GM18505 (cell line): ENCODE data around the gene FOXD4L6.
"Not testable (repeated sequence)": the region's sequence is repeated elsewhere in the genome, so short reads cannot be mapped to it uniquely, and the experiment has no call there.

Experiments used
- ATAC-seq: cut with Tn5 transposase; IDR thresholded peaks from one replicate; pipeline ENCODE4 v1.9.1; 2021; ENCODE audit not compliant: unreplicated experiment

FOXD4L6 gene

DNA sequence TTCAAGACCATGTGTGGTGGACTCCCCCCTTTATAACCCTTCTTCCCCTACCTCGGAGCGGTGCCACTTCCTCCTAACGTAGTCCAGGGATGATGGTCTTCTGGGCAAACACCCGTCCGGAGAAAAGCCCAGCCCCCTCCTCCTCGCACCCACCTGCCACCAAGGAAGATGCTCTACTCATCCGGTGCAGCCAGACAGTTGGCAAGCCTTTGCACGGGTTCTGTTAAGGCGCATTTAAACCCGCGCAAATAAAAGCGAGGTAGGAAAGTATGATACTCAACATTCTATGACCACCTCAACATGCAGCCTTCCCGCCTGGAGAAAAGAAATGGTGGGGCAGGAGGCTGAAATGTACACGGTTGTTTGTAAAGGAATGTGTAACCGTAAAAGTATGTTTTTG, at the start of gene FOXD4L6:
TSS of gene FOXD4L6 (minus strand) at position 101 of the 400 bp plus-strand sequence. CDS start 298 bp downstream, outside the sequence.
- ATAC-seq, result not testable (repeated sequence)

DNA sequence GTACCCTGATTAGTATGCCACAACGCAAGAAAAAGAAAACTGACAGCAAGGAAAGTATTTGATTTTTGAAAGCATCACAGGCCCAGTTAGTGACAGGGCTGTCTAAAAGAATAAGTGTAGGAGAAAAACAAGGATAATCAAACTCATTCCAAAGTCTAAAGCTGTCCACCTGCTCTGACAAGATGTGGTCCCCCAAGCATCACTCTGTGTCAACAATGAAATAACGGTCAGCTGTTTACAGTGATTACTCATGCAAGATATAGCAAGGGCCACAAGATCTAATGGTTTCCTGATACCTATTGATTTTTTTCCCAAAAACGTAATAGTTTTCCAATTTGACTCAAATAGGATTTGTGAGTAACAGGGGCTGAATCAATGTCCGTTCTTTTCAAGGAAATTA, 46.5 kb upstream of the FOXD4L6 start:
- not testable (repeated sequence) for ATAC-seq

DNA sequence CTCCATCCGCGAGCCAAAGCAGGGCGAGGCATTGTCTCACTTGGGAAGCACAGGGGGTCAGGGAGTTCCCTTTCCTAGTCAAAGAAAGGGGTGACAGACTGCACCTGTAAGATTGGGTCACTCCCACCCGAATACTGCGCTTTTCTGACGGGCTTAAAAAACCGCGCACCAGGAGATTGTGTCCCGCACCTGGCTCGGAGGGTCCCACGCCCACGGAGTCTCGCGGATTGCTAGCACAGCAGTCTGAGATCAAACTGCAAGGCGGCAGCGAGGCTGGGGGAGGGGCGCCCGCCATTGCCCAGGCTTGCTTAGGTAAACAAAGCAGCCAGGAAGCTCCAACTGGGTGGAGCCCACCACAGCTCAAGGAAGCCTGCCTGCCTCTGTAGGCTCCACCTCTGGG, 21.6 kb upstream of the FOXD4L6 start:
- ATAC-seq, result not testable (repeated sequence)

DNA sequence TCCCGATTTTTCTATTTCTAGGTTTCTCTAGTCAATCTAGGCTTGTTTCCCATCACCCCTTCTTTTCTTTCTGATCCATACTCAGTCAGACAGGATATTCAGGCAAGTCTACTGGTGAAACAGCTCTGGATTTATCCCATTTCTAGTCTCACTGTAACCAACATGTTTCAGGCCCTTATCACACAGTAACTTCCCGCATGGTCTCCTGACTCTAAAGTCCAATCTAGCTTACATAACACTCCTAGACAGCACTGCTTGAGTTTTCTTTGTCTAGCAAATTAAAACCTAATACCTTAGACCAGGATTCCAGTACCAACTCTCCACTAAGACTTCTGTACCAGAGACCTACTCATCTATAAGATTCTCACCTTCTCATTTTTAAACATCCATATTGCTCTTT, 13.4 kb upstream of the FOXD4L6 start:
- not testable (repeated sequence) for ATAC-seq

DNA sequence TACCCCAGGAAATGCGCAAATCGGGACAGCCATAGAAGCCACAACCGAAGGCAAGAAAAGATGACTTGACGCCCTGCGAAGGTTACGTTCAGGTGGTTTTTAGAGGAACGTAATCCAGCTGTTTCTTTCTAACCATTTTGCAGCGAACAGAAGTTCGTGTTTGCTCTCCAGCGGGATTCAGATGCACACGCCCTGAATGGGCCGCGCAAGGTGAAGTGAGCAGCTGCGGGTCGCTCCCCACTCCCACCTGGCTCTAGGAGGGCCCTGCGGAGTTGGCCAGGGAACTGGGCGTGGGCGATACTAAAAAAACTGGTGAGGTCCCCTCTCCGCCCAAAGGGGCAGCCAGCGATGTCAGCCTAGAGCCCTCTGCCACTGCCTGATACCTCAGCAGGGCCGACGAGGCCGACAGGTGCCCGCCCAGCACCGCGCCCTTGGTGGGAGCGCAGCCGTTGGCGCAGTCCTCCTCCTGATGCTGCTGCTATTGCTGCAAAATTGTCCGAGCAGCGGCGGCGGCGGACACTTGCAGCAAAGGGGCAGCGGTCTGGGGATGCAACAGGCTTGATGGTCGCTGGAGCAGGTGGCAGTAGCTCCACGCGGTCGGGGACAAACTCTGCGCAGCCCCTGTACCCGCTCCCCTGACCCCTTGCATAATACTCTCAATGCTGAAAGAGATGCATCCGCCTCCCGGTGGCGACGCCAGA, 1.6 kb downstream of the FOXD4L6 start:
- not testable (repeated sequence) for ATAC-seq

DNA sequence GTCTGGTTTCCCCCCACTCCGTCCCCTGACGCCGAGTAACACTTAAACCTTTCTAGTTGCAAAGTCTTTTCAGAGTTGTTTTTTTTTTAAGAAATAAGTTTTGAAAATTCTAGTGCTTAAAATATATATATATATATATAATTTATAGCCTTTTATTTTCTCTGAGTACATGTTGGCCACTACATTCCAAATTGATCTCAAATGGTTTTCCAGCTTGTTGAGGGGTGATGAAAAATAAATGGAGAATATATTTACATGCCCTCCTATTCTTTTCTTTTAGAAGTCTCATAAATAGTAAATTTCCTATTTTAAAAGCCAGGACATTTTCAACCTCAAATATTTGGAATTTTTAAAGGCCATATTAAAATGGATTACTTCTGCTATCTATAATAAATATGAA, 2.5 kb downstream of the FOXD4L6 start:
- not testable (repeated sequence) for ATAC-seq

DNA sequence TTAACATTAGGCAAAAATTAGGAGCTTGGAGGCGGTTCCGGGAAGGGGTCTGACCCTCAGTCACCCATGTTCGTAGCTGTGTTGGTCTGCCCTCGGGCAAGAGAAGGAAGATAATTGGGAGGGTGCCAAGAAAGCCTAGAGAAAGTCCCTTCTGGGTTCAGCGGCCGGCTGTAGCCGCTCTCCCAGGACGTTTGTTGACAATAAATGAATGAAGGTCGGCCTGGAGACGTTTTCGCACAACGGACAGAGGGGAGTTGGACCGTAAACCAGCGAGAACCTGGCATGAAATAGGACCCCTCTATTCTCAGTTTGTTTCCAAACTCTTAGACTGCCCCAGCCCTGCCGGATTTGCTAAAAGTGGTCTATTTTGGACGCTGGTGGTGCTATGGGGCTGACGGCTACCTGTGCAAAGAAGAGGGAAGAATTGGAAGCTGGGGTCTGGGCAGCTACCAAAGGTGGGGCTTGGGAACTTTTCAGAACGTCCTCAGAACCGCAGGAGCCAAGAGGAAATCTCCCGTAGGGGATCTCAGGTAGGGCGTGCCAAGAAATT, 3.3 kb downstream of the FOXD4L6 start:
- not testable (repeated sequence) for ATAC-seq

DNA sequence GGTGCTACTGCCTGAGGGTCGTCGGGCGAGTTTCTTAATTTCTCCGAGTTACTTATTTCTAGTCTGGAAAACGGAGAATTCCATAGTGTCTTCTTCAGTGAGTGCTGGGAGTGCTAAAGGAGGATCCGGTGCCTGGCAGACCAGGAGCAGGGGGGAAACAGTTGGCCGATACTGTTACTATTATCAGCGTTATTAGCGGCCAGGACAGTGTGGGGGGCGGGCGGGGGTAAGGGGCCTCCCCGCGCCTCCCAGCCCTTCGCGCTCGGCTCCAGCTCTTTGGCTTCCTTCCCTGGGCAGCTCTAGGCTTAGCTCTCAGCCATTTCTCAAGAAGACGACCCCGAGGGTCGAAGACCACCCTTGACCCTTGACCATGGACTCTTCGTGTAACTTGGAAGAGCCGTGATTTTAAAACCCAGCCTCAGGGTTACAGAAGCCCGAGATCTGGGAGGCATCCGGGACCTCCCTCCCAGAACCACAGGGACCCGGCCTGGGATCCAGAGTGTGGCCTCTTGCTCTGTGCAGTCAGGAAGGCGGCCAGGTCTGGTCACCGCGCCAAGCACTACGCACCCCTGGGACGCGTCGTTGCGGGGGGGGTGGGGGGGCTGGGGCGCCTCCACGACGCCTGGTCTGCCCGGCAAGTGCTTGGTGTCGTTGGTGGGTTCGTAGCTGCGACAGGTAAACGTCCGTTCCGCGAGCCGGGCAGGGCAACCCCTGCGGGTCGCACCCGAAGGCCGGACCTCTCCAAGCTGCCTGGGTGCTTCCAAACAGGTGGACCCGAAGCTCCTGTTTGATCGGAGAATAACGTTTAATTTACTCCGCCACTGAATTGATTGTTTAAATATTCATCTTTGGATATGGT, 4.0 kb downstream of the FOXD4L6 start:
- not testable (repeated sequence) for ATAC-seq

DNA sequence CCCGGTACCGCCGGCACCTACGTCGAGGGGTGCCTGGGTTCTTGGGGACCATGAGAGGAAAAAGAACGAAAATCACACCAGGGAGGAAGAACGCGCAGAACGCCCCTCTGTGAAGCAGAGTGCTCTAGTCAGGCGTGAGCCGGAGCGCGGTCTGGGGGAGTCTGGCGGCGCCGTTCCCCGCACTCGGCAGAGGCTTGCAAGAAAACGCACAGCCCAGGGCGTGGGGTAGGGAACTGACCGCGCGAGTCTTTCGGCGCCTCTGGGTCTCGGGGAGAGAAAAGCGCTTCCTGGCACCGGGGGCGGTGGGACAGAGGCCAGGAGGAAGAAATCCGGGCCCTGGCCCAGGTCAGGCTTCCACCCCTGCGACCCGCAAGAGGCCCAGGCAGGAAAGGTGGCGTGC, 4.7 kb downstream of the FOXD4L6 start:
- ATAC-seq, result not testable (repeated sequence)

DNA sequence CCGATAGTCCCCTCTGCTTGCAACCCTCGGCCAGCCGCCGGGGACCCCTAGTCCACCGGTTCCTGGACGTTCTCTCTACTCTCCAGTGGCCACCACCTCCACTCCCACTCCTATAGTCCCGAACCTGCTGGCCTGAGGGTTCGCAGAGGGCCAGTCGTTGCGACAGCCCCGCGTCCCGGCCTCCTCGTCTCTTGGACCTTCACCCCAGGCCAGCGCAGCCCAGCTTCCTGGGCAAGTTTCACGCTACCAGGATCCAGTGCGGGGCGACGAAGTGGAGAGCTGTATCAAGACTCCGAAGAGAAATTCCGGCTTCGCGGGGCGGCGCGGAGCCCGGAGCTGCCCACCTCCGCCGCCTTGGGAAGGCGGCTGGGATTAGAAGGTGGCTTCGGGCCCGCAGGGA, 5.1 kb downstream of the FOXD4L6 start:
- not testable (repeated sequence) for ATAC-seq

DNA sequence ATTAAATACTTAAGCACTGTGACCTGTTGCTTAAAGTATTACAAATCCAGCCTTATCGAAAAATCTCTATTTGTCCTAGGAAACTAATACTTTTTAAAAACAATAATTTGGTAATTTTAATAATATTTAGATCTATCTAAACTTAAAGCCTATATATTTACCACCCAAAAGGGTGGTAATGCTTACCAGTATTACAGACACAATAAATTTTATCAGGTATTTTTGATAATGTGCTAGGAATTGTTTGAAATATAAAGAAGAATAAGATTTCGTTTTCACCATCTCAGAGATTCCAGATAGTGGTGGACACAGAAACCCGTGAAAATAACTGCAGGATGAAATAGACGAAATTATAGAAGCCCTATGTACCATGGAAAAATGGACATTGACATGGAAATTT, 7.8 kb downstream of the FOXD4L6 start:
- not testable (repeated sequence) for ATAC-seq

DNA sequence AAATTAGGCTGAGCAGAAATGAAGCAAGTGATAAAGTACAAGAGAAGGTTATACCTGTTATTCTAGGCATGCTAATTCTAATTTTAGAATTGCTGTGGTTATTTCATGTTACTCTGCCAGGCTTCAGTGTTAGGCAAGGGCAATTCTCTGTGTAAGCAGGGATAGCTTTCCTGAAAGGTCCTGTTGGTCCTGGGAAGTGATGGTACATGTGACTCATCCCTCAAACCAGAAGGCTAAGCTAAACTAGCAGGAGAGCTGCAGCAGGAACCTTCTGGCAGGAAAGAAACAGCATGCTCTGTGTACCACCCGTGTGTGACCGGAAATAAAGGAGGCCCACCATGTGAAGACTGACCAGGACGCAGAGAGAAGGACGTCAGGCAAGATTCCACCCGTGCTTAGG, 8.8 kb downstream of the FOXD4L6 start:
- not testable (repeated sequence) for ATAC-seq

DNA sequence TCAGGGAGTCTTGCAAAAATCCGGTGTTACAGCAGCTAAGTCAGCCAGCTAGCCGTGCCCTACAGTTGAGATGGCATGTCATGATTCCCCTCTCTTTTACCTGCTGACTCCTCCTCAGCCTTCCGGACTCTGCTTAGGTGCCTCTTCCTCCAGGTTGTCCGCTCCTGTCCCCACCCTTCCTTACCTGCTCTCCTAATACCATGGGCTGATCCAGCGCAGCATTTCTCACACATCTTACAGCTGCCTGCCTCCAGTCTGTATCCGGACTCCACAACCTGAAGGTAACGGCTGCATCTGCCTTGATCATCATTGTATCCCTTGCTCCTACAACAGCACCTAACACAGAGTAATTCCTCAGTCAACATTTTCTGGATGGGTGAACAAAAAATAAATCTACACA, 9.2 kb downstream of the FOXD4L6 start:
- not testable (repeated sequence) for ATAC-seq

DNA sequence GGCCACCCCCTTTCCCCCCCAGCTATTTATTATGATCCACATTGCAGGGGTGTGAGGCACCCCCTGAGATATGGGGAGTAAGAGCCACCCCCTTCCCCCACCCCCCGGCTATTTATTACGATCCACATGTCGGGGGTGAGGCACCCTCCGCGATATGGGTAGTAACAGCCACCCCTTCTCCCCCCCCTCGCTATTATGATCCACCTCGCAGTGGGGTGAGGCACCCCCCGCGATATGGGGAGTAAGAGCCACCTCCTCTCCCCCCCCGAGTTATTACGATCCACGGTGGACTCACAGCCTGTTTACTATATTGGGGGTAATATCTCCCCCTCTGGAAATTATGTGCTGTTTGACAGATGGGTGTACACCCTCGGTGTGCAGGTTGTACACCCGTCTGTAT, 15.1 kb downstream of the FOXD4L6 start:
- ATAC-seq, result not testable (repeated sequence)

DNA sequence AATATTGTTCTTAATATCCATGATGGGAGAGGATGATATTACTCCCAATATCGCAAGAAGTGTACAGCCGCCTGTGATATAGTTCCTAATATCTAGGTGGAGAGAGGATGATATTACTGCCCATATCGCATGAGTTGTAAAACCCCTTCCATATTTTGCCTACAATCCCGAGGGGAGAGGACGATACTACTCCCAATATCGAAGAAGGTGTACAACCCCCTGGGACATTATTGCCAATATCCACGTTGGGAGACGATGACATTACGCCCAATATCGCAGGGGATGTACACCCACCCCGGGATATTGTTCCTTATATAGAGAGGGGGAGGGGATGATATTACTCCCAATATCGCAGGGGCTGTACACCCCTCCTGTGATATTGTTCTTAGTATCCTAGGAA, 17.1 kb downstream of the FOXD4L6 start:
- not testable (repeated sequence) for ATAC-seq

DNA sequence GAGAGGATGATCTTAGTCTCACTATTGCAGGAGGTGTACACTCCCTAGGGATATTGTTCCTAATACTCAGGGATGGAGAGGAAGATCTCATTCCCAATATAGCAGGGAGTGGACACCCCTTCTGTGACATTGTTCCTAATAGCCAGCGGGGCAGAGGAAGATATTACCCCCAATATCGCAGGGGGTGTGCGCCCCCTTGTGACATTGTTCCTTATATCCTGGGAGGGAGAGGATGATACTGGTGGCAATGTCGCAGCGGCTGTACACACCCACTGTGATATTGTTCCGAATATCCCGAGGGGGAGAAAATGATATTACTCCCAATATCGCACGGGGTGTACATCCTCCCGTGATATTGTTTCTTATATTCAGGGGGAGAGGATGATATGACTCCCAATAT, 17.6 kb downstream of the FOXD4L6 start:
- ATAC-seq, result not testable (repeated sequence)

DNA sequence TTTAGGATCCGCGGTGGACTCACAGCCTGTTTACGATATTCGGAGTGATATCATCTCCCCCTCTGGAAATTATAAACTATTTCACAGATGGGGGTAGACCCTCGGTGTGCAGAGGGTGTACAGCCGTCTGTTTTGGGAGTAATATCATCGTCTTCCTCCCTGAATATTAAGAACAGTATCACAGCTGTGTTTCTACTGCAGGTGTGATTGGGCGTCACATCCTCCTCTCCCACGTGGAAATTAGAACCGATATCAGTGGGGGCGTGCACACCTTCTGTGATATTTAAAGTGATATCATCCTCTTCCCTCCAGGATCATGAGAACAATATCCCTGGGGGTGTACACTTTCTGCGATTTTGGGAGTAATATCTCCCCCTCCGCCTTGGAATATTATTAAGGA, 19.2 kb downstream of the FOXD4L6 start:
- not testable (repeated sequence) for ATAC-seq

DNA sequence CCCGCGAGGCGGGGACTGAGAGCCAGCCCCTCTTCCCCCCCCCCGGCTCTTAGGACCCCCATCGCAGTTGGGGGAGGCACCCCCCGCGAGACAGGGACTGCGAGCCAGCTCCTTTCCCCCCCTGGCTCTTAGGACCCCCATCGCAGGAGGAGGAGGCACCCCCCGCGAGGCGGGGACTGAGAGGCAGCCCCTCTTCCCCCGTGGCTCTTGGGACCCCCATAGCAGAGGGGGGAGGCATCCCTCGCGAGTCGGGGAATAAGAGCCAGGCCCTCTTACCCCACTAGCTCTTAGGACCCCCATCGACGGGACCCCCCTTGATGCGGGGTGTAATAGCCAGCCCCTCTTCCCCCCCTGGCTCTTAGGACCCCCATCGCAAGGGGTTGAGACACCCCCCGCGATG, 19.7 kb downstream of the FOXD4L6 start:
- ATAC-seq, result not testable (repeated sequence)

DNA sequence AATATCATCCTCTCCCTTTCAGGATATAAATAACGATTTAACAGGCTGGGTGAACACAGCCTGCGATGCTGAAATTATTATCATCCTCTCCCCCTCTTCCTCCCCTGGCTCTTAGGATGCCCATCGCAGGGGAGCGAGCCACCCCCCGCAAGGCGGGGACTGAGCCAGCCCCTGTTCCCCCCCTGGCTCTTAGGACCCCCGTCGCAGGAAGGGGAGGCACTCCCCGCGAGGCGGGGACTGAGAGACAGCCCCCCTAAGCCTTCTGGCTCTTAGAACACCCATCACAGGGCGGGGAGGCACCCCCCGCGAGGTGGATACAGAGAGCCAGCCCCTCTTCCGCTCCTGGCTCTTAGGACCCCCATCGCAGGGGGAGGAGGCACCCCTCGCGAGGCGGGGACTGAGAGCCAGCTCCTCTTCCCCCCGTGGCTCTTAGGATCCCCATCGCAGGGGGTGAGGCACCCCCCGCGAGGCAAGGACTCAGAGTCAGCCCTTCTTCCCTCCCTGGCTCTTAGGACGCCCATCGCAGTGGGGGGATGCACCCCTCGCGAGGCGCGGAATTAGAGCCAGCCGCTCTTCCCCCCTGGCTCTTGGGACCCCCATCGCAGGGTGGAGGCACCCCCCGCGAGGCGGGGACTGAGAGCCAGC, 21.9 kb downstream of the FOXD4L6 start:
- not testable (repeated sequence) for ATAC-seq

DNA sequence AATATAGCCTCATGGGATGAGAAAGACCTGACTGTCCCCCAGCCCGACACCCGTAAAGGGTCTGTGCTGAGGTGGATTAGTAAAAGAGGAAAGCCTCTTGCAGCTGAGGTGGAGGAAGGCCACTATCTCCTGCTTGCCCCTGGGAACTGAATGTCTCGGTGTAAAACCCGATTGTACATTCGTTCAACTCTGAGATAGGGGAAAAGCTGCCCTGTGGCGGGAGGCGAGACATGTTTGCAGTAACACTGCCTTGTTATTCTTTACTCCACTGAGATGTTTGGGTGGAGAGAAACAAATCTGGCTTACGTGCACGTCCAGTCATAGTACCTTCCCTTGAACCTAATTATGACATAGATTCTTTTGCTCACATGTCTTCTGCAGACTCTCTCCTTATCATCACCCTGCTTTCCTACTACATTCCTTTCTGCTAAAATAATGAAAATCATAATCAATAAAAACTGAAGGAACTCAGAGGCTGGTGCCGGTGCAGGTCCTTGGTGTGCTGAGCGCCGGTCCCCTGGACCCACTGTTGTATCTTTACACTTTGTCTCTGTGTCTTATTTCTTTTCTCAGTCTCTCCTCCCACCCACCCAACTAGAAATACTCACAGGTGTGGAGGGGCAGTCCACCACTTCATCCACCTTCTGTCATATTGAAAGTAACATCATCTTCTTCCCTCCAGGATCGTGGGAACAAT, 22.8 kb downstream of the FOXD4L6 start:
- ATAC-seq, result not testable (repeated sequence)
